HepG2 (cell line): Measurements from ENCODE around the gene EBF4. TPM values are rescaled to one million over a fixed set of nuclear protein-coding genes. Genes with fewer than 3 reads are reported as not detected.

ENCODE experiments used
- CENPBD1 ChIP-seq: sonication (generic); formaldehyde crosslinking; IDR thresholded peaks from 2 replicates; pipeline ENCODE4 v1.8.0; 2022; ENCODE audit warnings: missing genetic modification reagents, low read depth, mild to moderate bottlenecking, borderline replicate concordance
- FLYWCH1 ChIP-seq: sonication (generic); formaldehyde crosslinking; IDR thresholded peaks from 2 replicates; pipeline ENCODE4 v1.8.1; 2023; ENCODE audit warnings: mild to moderate bottlenecking, missing genetic modification reagents
- HNF4G ChIP-seq, 2 experiments: sonication (generic) in 1 of 2; formaldehyde crosslinking in 1 of 2; IDR thresholded peaks; 2 replicates each; pipeline versions ENCODE4 v1.4.0 to v1.6.1; 2011 to 2020; ENCODE audit warnings: borderline replicate concordance in 2 of 2, low read depth in 2 of 2, mild to moderate bottlenecking in 2 of 2, low read length in 1 of 2, missing genetic modification reagents in 1 of 2, moderate library complexity in 1 of 2
- HOXA9 ChIP-seq: sonication (generic); formaldehyde crosslinking; IDR thresholded peaks from 2 replicates; pipeline ENCODE4 v1.8.1; 2022; ENCODE audit warnings: missing genetic modification reagents, mild to moderate bottlenecking, moderate library complexity, borderline replicate concordance
- IRF2 ChIP-seq: IDR thresholded peaks from 2 replicates; pipeline ENCODE4 v1.6.1; 2018; ENCODE audit warnings: missing genetic modification reagents, missing compliant biosample characterization
- LBX2 ChIP-seq: sonication (generic); formaldehyde crosslinking; IDR thresholded peaks from 2 replicates; pipeline ENCODE4 v1.5.0; 2020; ENCODE audit warnings: missing genetic modification reagents, mild to moderate bottlenecking, borderline replicate concordance
- MEIS2 ChIP-seq: sonication (generic); formaldehyde crosslinking; IDR thresholded peaks from 2 replicates; pipeline ENCODE4 v1.9.0; 2021; ENCODE audit warnings: mild to moderate bottlenecking, missing genetic modification reagents
- MLLT10 ChIP-seq: sonication (generic); formaldehyde crosslinking; IDR thresholded peaks from 2 replicates; pipeline ENCODE4 v1.4.0; 2020; ENCODE audit warnings: missing genetic modification reagents
- MXD4 ChIP-seq: IDR thresholded peaks from 2 replicates; pipeline ENCODE4 v1.6.1; 2016; ENCODE audit warnings: mild to moderate bottlenecking, missing biosample characterization, missing genetic modification reagents
- NR3C1 ChIP-seq: sonication (generic); formaldehyde crosslinking; IDR thresholded peaks from 2 replicates; pipeline ENCODE4 v1.4.0; 2020; ENCODE audit warnings: missing genetic modification reagents
- NRL ChIP-seq: sonication (generic); formaldehyde crosslinking; IDR thresholded peaks from 2 replicates; pipeline ENCODE4 v1.5.0; 2020; ENCODE audit warnings: missing genetic modification reagents, mild to moderate bottlenecking, moderate library complexity, borderline replicate concordance
- PHF21A ChIP-seq: sonication (generic); formaldehyde crosslinking; IDR thresholded peaks from 2 replicates; pipeline ENCODE4 v1.5.0; 2020; ENCODE audit warnings: mild to moderate bottlenecking, missing genetic modification reagents
- PRPF4 ChIP-seq: fragments of 200-400 bp; formaldehyde crosslinking; IDR thresholded peaks from 2 replicates; pipeline ENCODE4 v1.6.1; 2016; ENCODE audit warnings: low read length, low read depth; ENCODE audit not compliant: poor library complexity, severe bottlenecking
- SALL2 ChIP-seq: sonication (generic); formaldehyde crosslinking; IDR thresholded peaks from 2 replicates; pipeline ENCODE4 v1.8.1; 2023; ENCODE audit warnings: mild to moderate bottlenecking, missing genetic modification reagents, inconsistent platforms
- TERF1 ChIP-seq: sonication (generic); formaldehyde crosslinking; IDR thresholded peaks from 2 replicates; pipeline ENCODE4 v1.8.0; 2022; ENCODE audit warnings: mild to moderate bottlenecking, missing genetic modification reagents, moderate library complexity
- WIZ ChIP-seq: sonication (generic); formaldehyde crosslinking; IDR thresholded peaks from 2 replicates; pipeline ENCODE4 v1.5.1; 2020; ENCODE audit warnings: mild to moderate bottlenecking, missing genetic modification reagents
- ZC3H4 ChIP-seq: sonication (generic); formaldehyde crosslinking; IDR thresholded peaks from 2 replicates; pipeline ENCODE4 v1.4.0; 2020; ENCODE audit warnings: missing genetic modification reagents, borderline replicate concordance
- ZFY ChIP-seq: sonication (generic); formaldehyde crosslinking; IDR thresholded peaks from 2 replicates; pipeline ENCODE4 v1.4.0; 2020; ENCODE audit warnings: missing genetic modification reagents
- ZNF253 ChIP-seq: sonication (generic); formaldehyde crosslinking; IDR thresholded peaks from 2 replicates; pipeline ENCODE4 v1.8.0; 2022; ENCODE audit warnings: mild to moderate bottlenecking, missing genetic modification reagents, borderline replicate concordance
- ZNF329 ChIP-seq: sonication (generic); formaldehyde crosslinking; IDR thresholded peaks from 2 replicates; pipeline ENCODE4 v1.9.0; 2021; ENCODE audit warnings: low read depth, mild to moderate bottlenecking, missing genetic modification reagents
- ZNF564 ChIP-seq: sonication (generic); formaldehyde crosslinking; IDR thresholded peaks from 2 replicates; pipeline ENCODE4 v1.8.1; 2023; ENCODE audit warnings: mild to moderate bottlenecking, missing genetic modification reagents
- ZNF740 ChIP-seq: sonication (generic); formaldehyde crosslinking; IDR thresholded peaks from 2 replicates; pipeline ENCODE4 v1.4.0; 2020; ENCODE audit warnings: missing genetic modification reagents
- ZNF772 ChIP-seq: sonication (generic); formaldehyde crosslinking; IDR thresholded peaks from 2 replicates; pipeline ENCODE4 v1.5.0; 2020; ENCODE audit warnings: mild to moderate bottlenecking, missing genetic modification reagents
- polyA plus RNA-seq, 8 experiments: library from polyadenylated mRNA; depleted of rRNA in 3 of 8; stranded (reverse) in 7 of 8; unstranded in 1 of 8; fragments of >200 nt; fragmentation: Illumina TruSeq in 4 of 8; extraction: Trizol in 4 of 8; gene quantifications; 2 replicates each; pipeline versions ENCODE4 v1.2.1 to v1.2.3, GENCODE V29; 2011 to 2016; ENCODE audit warnings: low read depth in 4 of 8, missing spikeins in 1 of 8, mixed read lengths in 1 of 8; ENCODE audit not compliant: insufficient read depth in 1 of 8
- total RNA-seq, 5 experiments: library from RNA; depleted of rRNA; stranded (reverse); fragments of >200 nt; fragmentation: Illumina TruSeq; extraction: Trizol; gene quantifications; 2 replicates each; pipeline ENCODE4 v1.2.3, GENCODE V29; 2016; ENCODE audit warnings: low read depth in 1 of 5

The EBF4 gene
- total and polyA plus RNA-seq, 2 of the 13 experiments (the other 11 are each of a cell fraction or from before 2014, with no cell fraction given) = 0.84 to 2.2 TPM

- TF ChIP-seq ZNF253 (CRISPR knock-in tag) (no peak), MLLT10 (CRISPR knock-in tag) (no peak), IRF2 (peak; percentile 99), MEIS2 (CRISPR knock-in tag) (peak; percentile 23; the same call in 1 of the 2 replicates), WIZ (peak; percentile 96), PRPF4 (no peak), ZNF329 (CRISPR knock-in tag) (peak; percentile 66; the same call in 1 of the 2 replicates), NR3C1 (CRISPR knock-in tag) (no peak), NRL (CRISPR knock-in tag) (peak; percentile 90; the same call in 1 of the 2 replicates), PHF21A (peak; percentile 66; the same call in 1 of the 2 replicates), MXD4 (CRISPR knock-in tag) (peak; percentile 93), SALL2 (CRISPR knock-in tag) (peak; percentile 84), ZNF772 (CRISPR knock-in tag) (peak; percentile 69; the same call in 1 of the 2 replicates), ZNF564 (peak; percentile 34; the same call in 1 of the 2 replicates), ZFY (peak; percentile 95), HNF4G (IDR thresholded peaks at IDR 0.05; ENCODE audit: borderline replicate concordance, low read depth, low read length) (peak; percentile 51; the same call in 1 of the 2 replicates), HNF4G (CRISPR knock-in tag; IDR thresholded peaks at IDR 0.05; ENCODE audit: borderline replicate concordance, low read depth) (no peak; the same call in 1 of the 2 replicates), LBX2 (no peak), FLYWCH1 (CRISPR knock-in tag) (0 out of 2 replicates have a peak, but pooled peaks have one; percentile 24), ZC3H4 (CRISPR knock-in tag) (0 out of 2 replicates have a peak, but pooled peaks have one; percentile 14), CENPBD1 (CRISPR knock-in tag) (no peak), ZNF740 (CRISPR knock-in tag) (peak; percentile 67; the same call in 1 of the 2 replicates), HOXA9 (CRISPR knock-in tag) (0 out of 2 replicates have a peak, but pooled peaks have one; percentile 66), TERF1 (no peak)
Observed at GRCh38 chr20:2663887-2664719, 28.5 kb upstream of the EBF4 start, which contains the start of gene IDH3B (continued).
